MCF 10A (cell line): Measurements from ENCODE around the gene ITFG1. TPM values are rescaled to one million over a fixed set of nuclear protein-coding genes. Genes with fewer than 3 reads are reported as not detected.

ENCODE experiments used
- BruUV-seq: library from RNA; stranded (reverse); fragments of 400-500 nt; replicated peaks from 2 replicates; lab custom pipeline; 2021; lab: Mats Ljungman, UMichigan
- CTCF ChIA-PET: fragments of 300-600 bp; sonication (Branson Sonifier 250); formaldehyde crosslinking; extraction: SDS; loops from one replicate; lab custom pipeline; 2021; ENCODE audit warnings: antibody characterized with exemption, inconsistent platforms; lab: Yijun Ruan, JAX
- POLR2A ChIA-PET: fragments of 300-600, 350-650 bp; sonication (Branson Sonifier 250); formaldehyde crosslinking; extraction: SDS; loops from one replicate; lab custom pipeline; 2020; ENCODE audit warnings: antibody characterized with exemption, inconsistent platforms; lab: Yijun Ruan, JAX
- DNase-seq: peaks from one replicate; pipeline ENCODE4 v3.0.0-alpha.2; 2018; ENCODE audit not compliant: unreplicated experiment
- H3K27ac Mint-ChIP-seq: one replicate; pipeline ENCODE4 v1.8.0; 2022; ENCODE audit warnings: mild to moderate bottlenecking, low read depth, mixed read lengths; ENCODE audit not compliant: unreplicated experiment
- H3K27me3 Mint-ChIP-seq: one replicate; pipeline ENCODE4 v1.8.0; 2022; ENCODE audit warnings: mixed read lengths; ENCODE audit not compliant: insufficient read depth, unreplicated experiment
- H3K36me3 Mint-ChIP-seq: one replicate; pipeline ENCODE4 v1.8.0; 2022; ENCODE audit warnings: mild to moderate bottlenecking, moderate library complexity, mixed read lengths; ENCODE audit not compliant: insufficient read depth, unreplicated experiment
- H3K4me1 Mint-ChIP-seq: one replicate; pipeline ENCODE4 v1.8.0; 2022; ENCODE audit warnings: mixed read lengths; ENCODE audit not compliant: insufficient read depth, unreplicated experiment
- H3K4me3 Mint-ChIP-seq: one replicate; pipeline ENCODE4 v1.8.0; 2022; ENCODE audit warnings: mild to moderate bottlenecking, moderate library complexity, mixed read lengths; ENCODE audit not compliant: unreplicated experiment
- H3K9me3 Mint-ChIP-seq: one replicate; pipeline ENCODE4 v1.8.0; 2022; ENCODE audit warnings: mixed read lengths; ENCODE audit not compliant: unreplicated experiment
- intact Hi-C: fragments of 100-400 bp; cut with micrococcal nuclease; formaldehyde crosslinking; loops from 2 replicates; pipeline ENCODE4 v1.14.1; 2022
- total RNA-seq: library from RNA; stranded (reverse); gene quantifications from 2 replicates; pipeline ENCODE4 v1.2.3, GENCODE V29; 2022
- TF ChIP-seq, protein P1 (sequence below): fragments of 200-600 bp; IDR thresholded peaks from one replicate; pipeline ENCODE4 v1.8.0; 2022; ENCODE audit warnings: antibody characterized with exemption, mild to moderate bottlenecking; ENCODE audit not compliant: unreplicated experiment

Gene ITFG1
- total RNA-seq, 1 experiment from 2014 or later, result 35.4 TPM

DNA sequence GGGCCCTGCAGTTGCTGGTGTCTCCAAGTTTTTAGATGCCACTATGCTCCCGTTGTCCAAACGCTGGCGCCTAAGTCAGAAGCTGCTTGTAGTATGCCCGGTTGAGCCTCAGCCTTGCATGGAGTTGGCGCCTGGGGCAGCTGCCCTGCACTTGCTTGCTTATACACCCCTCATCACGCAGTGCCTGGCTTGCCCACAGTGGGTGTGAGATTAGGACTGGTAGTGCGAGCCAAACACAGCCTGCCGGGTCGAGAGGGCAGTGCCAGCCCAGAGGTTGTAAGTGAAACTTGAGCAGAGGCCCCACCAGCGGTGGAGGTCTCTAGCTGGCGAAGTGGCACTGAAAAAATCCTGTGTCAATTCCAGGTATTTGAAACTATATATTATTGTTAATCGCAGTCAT is 90.3 kb downstream of the ITFG1 start:
- no peak overlapping the region for H3K4me3 Mint-ChIP-seq
- no peak overlapping the region for H3K27ac Mint-ChIP-seq
- CTCF ChIA-PET, result interaction anchor here (0.6 kb wide), 1 partner anchor 909 kb away, joined by 3 read pairs; no protein-coding TSS in a partner anchor
- no peaks in the 10 kb centered on the region for H3K27me3 Mint-ChIP-seq
- TF ChIP-seq, protein P1, sequence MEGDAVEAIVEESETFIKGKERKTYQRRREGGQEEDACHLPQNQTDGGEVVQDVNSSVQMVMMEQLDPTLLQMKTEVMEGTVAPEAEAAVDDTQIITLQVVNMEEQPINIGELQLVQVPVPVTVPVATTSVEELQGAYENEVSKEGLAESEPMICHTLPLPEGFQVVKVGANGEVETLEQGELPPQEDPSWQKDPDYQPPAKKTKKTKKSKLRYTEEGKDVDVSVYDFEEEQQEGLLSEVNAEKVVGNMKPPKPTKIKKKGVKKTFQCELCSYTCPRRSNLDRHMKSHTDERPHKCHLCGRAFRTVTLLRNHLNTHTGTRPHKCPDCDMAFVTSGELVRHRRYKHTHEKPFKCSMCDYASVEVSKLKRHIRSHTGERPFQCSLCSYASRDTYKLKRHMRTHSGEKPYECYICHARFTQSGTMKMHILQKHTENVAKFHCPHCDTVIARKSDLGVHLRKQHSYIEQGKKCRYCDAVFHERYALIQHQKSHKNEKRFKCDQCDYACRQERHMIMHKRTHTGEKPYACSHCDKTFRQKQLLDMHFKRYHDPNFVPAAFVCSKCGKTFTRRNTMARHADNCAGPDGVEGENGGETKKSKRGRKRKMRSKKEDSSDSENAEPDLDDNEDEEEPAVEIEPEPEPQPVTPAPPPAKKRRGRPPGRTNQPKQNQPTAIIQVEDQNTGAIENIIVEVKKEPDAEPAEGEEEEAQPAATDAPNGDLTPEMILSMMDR, result no peak
- peaks cover 34% of the 10 kb centered on the region for H3K36me3 Mint-ChIP-seq
- BruUV-seq, result no TSS peak
- no peak for DNase-seq
- H3K4me1 Mint-ChIP-seq, result no peaks in the 10 kb centered on the region
- H3K9me3 Mint-ChIP-seq, result no peaks in the 10 kb centered on the region
- POLR2A ChIA-PET, result no interaction called here
- intact Hi-C loops, result no loop called here

DNA sequence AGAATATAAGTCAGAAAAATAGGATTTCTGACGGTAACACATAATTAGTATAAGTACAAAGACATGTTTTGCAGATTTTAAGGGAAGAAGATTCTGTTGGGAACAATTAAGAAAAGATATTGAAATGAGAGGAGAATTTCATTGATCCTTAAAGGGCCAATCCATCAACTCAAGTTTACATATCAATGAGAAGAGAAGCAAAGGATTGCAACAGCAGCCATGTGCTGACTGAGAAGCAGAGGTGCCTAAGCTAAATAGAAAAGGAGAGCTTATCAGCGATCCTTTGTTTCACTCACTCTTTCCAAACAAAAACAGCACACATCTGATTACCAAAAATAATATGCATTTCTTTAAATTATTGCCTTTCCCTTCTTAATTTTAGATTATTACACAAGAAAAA is 94.6 kb downstream of the ITFG1 start:
- CTCF ChIA-PET, result no interaction called here
- TF ChIP-seq, protein P1, result no peak
- peaks cover 26% of the 10 kb centered on the region for H3K36me3 Mint-ChIP-seq
- intact Hi-C loops, result no loop called here
- H3K4me3 Mint-ChIP-seq, result no peak overlapping the region
- DNase-seq, result no peak
- POLR2A ChIA-PET, result interaction anchor here (1.1 kb wide), 1 partner anchor 96 kb away, joined by 3 read pairs; no protein-coding TSS in a partner anchor
- no peaks in the 10 kb centered on the region for H3K4me1 Mint-ChIP-seq
- H3K27ac Mint-ChIP-seq, result no peak overlapping the region
- no peaks in the 10 kb centered on the region for H3K27me3 Mint-ChIP-seq
- BruUV-seq, result no TSS peak
- no peaks in the 10 kb centered on the region for H3K9me3 Mint-ChIP-seq

DNA sequence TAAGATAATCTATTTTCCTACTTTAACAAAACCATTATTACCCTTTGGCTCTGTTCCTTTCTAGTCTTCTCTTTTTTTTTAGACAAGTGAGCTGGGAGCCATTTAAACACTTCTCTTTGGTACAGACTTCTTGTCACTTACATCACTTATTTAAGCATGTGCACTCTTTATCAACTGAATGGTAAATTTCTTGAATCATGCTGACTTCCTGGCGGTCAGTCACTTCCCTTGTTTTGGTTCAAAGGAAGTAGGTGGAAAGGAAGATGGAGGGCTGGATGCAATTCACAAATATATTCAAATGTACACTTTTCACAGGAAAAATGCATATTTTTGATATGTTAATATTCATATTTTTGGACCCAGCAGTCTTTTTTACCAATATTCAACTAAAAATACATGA is 97.1 kb downstream of the ITFG1 start:
- no peaks in the 10 kb centered on the region for H3K9me3 Mint-ChIP-seq
- no peaks in the 10 kb centered on the region for H3K27me3 Mint-ChIP-seq
- H3K36me3 Mint-ChIP-seq, result peaks cover 16% of the 10 kb centered on the region
- H3K27ac Mint-ChIP-seq, result no peak overlapping the region
- ChIA-PET CTCF (interaction anchor here (0.6 kb wide), 1 partner anchor 749 kb away, joined by 3 read pairs; no protein-coding TSS in a partner anchor), POLR2A (interaction anchor here (1.2 kb wide), 1 partner anchor 8 kb away, joined by 3 read pairs; no protein-coding TSS in a partner anchor)
- H3K4me3 Mint-ChIP-seq, result no peak overlapping the region
- BruUV-seq, result no TSS peak
- H3K4me1 Mint-ChIP-seq, result peaks cover 8% of the 10 kb centered on the region
- no peak for DNase-seq
- intact Hi-C loops, result no loop called here
- TF ChIP-seq, protein P1, result no peak

DNA sequence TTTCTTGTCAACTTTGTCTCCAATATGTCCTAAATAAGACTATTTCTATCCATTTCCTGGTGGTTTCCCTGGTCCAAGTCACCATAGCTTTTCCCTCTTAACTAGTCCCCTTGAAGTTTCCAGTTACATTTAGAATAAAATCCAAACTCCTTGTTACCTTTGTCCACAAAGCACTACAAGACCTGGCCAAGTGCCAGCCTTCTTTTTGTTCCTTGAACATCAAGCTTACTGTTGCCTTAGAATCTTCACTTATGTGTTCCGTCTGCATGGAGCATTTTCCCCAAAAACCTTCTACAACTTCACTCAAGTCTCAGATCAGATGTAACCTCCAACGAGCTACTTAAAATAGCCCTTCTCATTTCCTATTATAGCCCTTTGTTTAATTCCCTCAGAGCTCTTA is 101.4 kb downstream of the ITFG1 start:
- CTCF ChIA-PET, result interaction anchor here (0.8 kb wide), 1 partner anchor 223 kb away, joined by 3 read pairs; no protein-coding TSS in a partner anchor
- H3K36me3 Mint-ChIP-seq, result peaks cover 13% of the 10 kb centered on the region
- no peaks in the 10 kb centered on the region for H3K9me3 Mint-ChIP-seq
- TF ChIP-seq, protein P1, result no peak
- H3K27me3 Mint-ChIP-seq, result no peaks in the 10 kb centered on the region
- no peak overlapping the region for H3K4me3 Mint-ChIP-seq
- intact Hi-C loops, result no loop called here
- POLR2A ChIA-PET, result no interaction called here
- H3K27ac Mint-ChIP-seq, result no peak overlapping the region
- peaks cover 11% of the 10 kb centered on the region for H3K4me1 Mint-ChIP-seq
- no TSS peak for BruUV-seq
- peak; percentile 3 for DNase-seq
